ENCODE data around the gene MFSD1. TPM values are rescaled to one million over a fixed set of nuclear protein-coding genes. Genes with fewer than 3 reads are reported as not detected.

The MFSD1 gene
- total RNA-seq, 1 donor from 2014 or later = 61.0 TPM

GRCh38 chr3:158845765-158846350 is 44.0 kb downstream of the MFSD1 start:
- Histone ChIP-seq H3K27me3 (ENCODE audit: control insufficient read depth, insufficient read depth, low read length) (no peaks in the 10 kb centered on the region), H3K36me3 (ENCODE audit: control insufficient read depth, insufficient read depth, low read length) (no peaks in the 10 kb centered on the region), H3K4me3 (ENCODE audit: low read depth, low read length) (no peak overlapping the region)
- DNase-seq (ENCODE audit: low read depth) = no peak
- TF ChIP-seq CTCF (IDR thresholded peaks at IDR 0.05; ENCODE audit: insufficient read depth, low read length, poor library complexity, severe bottlenecking) = peak; percentile 67

- Histone ChIP-seq H3K36me3 (ENCODE audit: control insufficient read depth, insufficient read depth, low read length) (no peaks in the 10 kb centered on the region), H3K4me3 (ENCODE audit: low read depth, low read length) (no peak overlapping the region), H3K27me3 (ENCODE audit: control insufficient read depth, insufficient read depth, low read length) (no peaks in the 10 kb centered on the region)
- TF ChIP-seq CTCF (IDR thresholded peaks at IDR 0.05; ENCODE audit: insufficient read depth, low read length, poor library complexity, severe bottlenecking) = no peak
- DNase-seq (ENCODE audit: low read depth) = no peak
These were observed 45.1 kb downstream of the MFSD1 start for GRCh38 chr3:158846803-158847451.

- Histone ChIP-seq H3K36me3 (ENCODE audit: control insufficient read depth, insufficient read depth, low read length) (no peaks in the 10 kb centered on the region), H3K27me3 (ENCODE audit: control insufficient read depth, insufficient read depth, low read length) (no peaks in the 10 kb centered on the region), H3K4me3 (ENCODE audit: low read depth, low read length) (no peak overlapping the region)
- DNase-seq (ENCODE audit: low read depth) = no peak
- no peak for TF ChIP-seq CTCF (IDR thresholded peaks at IDR 0.05; ENCODE audit: insufficient read depth, low read length, poor library complexity, severe bottlenecking)
These were observed 45.6 kb downstream of the MFSD1 start for GRCh38 chr3:158847452-158847821.

- no peak for DNase-seq (ENCODE audit: low read depth)
- no peaks in the 10 kb centered on the region for H3K36me3 ChIP-seq (ENCODE audit: control insufficient read depth, insufficient read depth, low read length)
- no peak overlapping the region for H3K4me3 ChIP-seq (ENCODE audit: low read depth, low read length)
- no peaks in the 10 kb centered on the region for H3K27me3 ChIP-seq (ENCODE audit: control insufficient read depth, insufficient read depth, low read length)
- no peak for TF ChIP-seq CTCF (IDR thresholded peaks at IDR 0.05; ENCODE audit: insufficient read depth, low read length, poor library complexity, severe bottlenecking)
These were observed 46.0 kb downstream of the MFSD1 start for GRCh38 chr3:158847885-158848284.

- Histone ChIP-seq H3K4me3 (ENCODE audit: low read depth, low read length) (no peak overlapping the region), H3K27me3 (ENCODE audit: control insufficient read depth, insufficient read depth, low read length) (no peaks in the 10 kb centered on the region), H3K36me3 (ENCODE audit: control insufficient read depth, insufficient read depth, low read length) (no peaks in the 10 kb centered on the region)
- no peak for DNase-seq (ENCODE audit: low read depth)
- TF ChIP-seq CTCF (IDR thresholded peaks at IDR 0.05; ENCODE audit: insufficient read depth, low read length, poor library complexity, severe bottlenecking) = no peak
These were observed 47.9 kb downstream of the MFSD1 start for GRCh38 chr3:158849757-158850156.

GRCh38 chr3:158859362-158859761 is 57.5 kb downstream of the MFSD1 start:
- no peaks in the 10 kb centered on the region for H3K36me3 ChIP-seq (ENCODE audit: control insufficient read depth, insufficient read depth, low read length)
- no peak for TF ChIP-seq CTCF (IDR thresholded peaks at IDR 0.05; ENCODE audit: insufficient read depth, low read length, poor library complexity, severe bottlenecking)
- DNase-seq (ENCODE audit: low read depth) = no peak
- H3K4me3 ChIP-seq (ENCODE audit: low read depth, low read length) = no peak overlapping the region
- H3K27me3 ChIP-seq (ENCODE audit: control insufficient read depth, insufficient read depth, low read length) = no peaks in the 10 kb centered on the region

All from kidney epithelial cell (primary cell).